Suppressor macrophage treated with lipopolysaccharide for 4 hours (primary cell): Measurements from ENCODE around the gene FREY1.
A peak's percentile ranks its signal among the peaks of the same experiment; 100 is the strongest.

ENCODE experiments used
- DNase-seq: peaks from one replicate; pipeline ENCODE4 v3.0.0-alpha.2; 2020

FREY1 gene

DNA sequence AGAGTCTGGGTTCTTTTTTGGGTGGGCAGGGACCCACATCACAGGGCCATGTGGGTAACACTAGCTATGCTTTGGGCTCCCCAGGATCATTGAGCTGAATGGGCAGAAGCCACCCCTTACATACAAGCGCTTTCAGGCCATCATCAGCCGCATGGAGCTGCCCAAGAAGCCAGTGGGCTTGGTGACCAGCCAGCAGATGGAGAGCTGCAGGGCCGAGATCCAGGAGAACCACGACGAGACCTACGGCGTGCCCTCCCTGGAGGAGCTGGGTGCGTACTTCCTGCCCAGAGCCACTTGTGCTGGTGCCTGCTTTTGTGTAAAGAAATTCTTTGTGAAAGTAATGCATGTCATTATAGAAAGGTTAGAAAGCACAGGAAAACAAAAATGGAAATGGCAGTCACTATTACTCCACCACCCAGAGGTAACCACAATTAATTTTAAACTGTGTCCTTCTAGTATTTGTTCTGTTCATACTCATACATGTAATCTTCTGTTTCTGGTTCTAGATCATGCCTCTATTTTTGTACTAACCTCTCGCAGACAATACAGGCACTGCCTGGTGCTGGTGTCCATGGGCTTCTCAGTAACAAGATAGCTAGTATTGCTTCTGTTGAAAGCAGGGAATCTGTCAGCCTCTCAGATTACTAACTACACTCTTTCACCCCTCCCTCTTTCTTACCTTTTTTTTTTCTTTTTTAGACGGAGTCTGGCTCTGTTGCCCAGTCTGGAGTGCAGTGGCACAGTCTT is 46.1 kb downstream of the FREY1 start:
- DNase-seq, result no peak

DNA sequence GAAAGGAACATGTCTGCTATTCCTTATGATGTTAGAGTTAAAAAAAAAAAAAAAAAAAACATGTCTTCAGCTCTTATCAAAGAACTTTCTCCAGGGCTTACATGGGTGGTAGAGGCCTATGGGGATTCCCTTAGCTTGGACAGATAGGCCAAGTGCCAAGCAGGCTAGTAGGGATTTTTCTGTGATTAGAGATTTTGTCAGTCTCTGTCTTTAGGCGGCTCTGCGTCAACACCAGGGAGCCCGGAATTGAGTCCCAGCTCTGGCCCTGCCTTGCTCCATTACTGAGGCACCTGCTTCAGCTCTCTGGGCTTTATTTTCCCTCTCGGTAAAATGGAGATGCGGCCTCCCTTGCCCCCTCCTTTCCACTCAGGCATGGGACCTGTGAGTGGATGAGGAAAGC is 46.7 kb downstream of the FREY1 start:
- no peak for DNase-seq

DNA sequence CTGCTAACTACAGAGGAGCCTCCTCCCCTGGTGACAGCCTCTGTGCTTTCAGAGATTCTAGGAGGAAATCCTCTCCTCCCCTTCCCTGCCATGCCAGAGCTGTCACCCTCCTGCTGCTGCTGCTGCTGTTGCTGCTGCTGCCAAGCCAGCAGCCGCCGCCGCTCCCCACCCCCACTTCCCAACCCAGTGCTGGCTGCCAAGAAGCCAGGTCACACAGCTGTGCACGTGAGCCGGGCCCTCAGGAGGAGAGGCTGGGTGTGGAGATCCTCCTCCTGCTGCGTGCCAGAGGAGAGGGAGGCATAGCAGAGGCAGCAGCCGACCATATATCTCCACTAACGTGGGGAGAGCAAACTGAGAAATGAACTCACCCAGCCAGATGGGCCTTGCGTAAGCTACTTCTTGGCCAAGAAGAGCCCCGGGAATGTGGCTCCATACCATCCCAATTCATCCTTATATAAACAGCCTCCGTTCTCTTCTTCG is 47.4 kb downstream of the FREY1 start:
- DNase-seq, result no peak

DNA sequence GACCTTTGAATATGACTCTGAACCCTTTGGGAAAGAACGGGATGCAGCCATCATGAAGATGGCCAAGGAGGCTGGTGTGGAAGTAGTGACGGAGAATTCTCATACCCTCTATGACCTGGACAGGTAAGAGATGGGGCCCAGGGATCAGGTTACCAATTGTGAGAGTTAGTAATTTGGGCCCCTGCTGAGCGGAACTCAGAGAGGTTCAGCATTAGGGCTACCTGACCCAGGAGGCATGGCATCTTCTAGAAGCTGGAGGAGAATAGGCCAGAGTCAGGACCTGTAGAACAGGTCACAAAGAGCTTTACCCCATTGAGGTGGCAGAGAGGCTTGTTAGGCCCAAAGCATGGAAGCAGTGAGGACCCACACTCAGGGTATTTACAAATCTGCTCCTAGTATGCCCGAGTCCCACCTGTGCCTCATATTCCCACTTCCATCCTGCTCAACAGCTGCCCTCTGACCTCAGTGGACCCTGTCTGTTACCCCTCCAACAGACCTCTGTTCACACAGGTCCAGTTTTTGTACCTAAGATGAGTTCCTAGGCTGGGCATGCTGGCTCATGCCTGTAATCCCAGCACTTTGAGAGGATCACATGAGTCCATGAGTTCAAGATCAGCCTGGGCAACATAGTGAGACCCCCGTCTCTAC is 48.2 kb downstream of the FREY1 start:
- DNase-seq, result no peak

DNA sequence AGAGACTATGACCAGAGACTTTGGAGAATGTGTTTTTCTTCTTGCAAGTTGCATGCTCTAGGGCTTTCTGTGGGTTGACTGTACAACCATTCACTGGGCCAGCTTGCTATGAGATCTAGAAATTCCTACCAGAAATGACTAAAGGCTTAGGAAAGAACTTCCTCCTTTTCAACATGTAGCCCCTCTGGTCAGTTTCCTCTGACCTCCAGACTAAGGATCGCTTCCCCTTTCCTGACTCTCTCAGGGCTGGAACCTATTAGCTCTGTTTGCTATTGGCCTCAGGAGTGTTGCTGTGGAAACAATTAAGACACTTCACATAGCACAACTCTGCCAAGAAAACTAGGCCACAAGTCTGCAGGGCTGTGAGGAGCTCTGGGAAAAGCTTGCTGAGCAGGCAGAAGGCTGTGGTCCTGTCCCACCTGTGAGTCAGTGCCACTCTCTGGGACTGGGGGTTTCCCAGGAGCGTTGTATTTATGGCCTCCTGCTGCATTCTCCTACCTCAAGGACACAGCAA is 49.1 kb downstream of the FREY1 start:
- DNase-seq, result peak; percentile 76
